ENCODE results near the gene SPRR2D.

Gene SPRR2D

GRCh38 chr1:153001382-153001781 is 39.5 kb downstream of the SPRR2D start, which contains the start of gene SPRR3:
SPRR3 (plus strand) TSS chr1:153001749; CDS start chr1:153003021, 1,272 bp downstream.
- FAIRE-seq = no peak

GRCh38 chr1:153000294-153000693 is 40.6 kb downstream of the SPRR2D start:
- FAIRE-seq = no peak

GRCh38 chr1:152999818-153000217 is 41.1 kb downstream of the SPRR2D start:
- FAIRE-seq = no peak

GRCh38 chr1:152998476-152998875 is 42.4 kb downstream of the SPRR2D start:
- FAIRE-seq = no peak

GRCh38 chr1:152997901-152998300 is 43.0 kb downstream of the SPRR2D start:
- no peak for FAIRE-seq

- FAIRE-seq = no peak
Measured at GRCh38 chr1:152996633-152997400, 44.1 kb downstream of the SPRR2D start.

GRCh38 chr1:152995842-152996241 is 45.1 kb downstream of the SPRR2D start:
- FAIRE-seq = peak; percentile 50

GRCh38 chr1:152993186-152993585 is 47.7 kb downstream of the SPRR2D start:
- FAIRE-seq = no peak

Measured in TTC549 (cell line).